Hematopoietic multipotent progenitor cell treated with erythropoietin and hydrocortisone succinate and interleukin-3 and kit ligand, for 8 days (in vitro differentiated cells): Measurements from ENCODE around the gene ZNF888.
"Not testable (repeated sequence)": the region's sequence is repeated elsewhere in the genome, so short reads cannot be mapped to it uniquely, and the experiment has no call there.

Experiments used
- DNase-seq: peaks from one replicate; pipeline ENCODE4 v3.0.0-alpha.2; 2015

Gene ZNF888

DNA sequence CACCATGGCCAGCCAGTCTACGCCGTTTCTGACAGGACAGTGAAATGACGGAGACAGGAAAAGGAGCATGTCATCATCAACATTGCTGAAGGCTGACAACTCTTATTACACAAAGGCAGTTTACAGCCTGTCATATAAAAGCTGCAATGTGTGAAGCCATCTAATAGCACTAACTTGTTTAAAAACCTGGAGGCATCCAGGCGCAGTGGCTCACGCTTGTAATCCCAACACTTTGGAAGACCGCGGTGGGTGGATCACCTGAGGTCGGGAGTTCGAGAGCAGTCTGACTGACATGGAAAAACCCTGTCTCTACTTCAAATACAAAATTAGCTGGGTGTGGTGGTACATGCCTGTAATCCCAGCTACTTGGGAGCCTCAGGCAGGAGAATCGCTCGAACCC is 55.2 kb downstream of the ZNF888 start:
- not testable (repeated sequence) for DNase-seq

DNA sequence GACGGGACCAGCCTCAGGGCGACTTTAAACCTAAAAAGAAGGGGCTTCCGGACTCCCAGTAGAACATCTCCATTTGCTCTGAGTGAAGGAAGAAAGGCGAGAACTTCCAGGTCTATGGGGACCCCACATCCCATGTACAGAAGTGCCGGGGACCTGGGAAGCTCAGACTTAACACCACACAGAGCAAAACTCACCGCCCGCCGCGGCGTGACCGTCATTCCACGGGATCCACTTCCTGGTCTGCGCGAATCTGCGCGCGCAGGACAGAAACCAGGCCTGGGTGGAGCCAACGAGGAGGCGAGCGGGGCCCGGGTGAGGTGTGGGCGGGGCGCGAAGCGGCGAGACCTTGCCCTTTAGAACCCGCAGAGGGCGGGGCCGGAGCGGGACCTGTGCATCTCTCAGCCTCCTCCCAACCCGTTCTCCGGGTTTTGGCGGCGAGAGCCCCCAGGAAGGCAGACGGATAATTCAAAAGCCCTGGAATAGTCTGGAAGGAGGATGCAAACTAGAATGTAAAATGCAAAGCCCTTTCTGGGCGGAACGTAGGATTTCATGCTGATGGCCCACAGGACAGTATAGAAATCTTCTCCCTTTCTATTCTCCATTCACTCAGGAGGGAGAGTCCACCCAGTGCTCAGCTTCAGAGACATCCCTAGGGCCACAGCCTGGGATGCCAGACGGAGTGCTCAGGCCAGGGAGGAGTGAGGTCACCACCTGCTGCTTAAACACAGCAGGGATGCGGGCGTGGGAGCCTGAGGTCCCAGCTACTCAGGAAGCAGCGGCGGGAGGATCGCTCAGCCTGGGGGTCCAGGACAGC is 65.6 kb downstream of the ZNF888 start, which contains the start of gene ZNF468:
Gene ZNF468 (minus strand): TSS at position 242 of the 814 bp plus-strand sequence. CDS start 3,347 bp downstream, outside the sequence.
- peak; percentile 71 for DNase-seq

DNA sequence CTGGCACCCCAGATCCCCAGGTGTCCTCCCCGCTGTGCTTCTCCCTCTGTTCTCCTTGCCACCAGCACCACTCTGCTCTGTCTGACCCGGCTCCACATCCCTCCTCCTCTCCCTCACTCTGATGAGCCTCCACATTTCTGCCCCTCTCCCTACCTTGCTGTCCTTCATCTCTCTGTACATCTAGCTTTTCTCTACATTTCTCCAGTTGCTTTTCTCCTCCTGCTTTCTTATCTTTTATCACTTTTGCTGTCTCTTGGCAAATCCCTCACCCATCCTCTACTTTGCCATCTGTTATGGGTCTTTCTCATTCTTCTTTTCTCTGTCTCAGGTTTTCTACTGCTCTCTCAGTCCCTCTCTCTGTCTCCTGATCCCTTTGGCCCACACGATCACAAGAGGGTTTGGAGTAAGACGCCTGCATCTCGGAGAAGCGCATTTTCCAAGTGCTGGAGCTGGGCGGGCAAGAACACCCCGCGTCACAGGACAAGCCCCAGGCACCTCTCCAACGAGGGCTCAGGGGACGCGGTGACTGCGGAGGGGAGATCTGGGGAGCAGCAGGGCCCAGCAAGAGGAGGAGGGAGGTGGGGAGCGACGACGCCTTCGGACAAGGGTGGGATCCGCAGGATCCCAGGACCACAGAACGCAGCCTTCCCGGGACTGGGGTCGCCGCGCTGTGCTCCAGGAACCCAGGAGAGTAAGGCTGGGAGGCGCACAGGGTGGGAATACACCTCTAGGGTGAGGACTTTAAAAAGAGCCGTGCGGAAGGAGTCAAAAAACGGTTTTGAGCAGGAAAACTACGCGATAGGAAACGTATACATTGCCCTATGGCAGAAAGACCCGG is 66.5 kb downstream of the ZNF888 start:
- not testable (repeated sequence) for DNase-seq
